ENCODE data around the gene TNFRSF4. TPM values are rescaled to one million over a fixed set of nuclear protein-coding genes. Genes with fewer than 3 reads are reported as not detected.

Gene TNFRSF4
- total and polyA plus RNA-seq, 2 of the 13 experiments (the other 11 are each of a cell fraction or from before 2014, with no cell fraction given) = not detected

DNA sequence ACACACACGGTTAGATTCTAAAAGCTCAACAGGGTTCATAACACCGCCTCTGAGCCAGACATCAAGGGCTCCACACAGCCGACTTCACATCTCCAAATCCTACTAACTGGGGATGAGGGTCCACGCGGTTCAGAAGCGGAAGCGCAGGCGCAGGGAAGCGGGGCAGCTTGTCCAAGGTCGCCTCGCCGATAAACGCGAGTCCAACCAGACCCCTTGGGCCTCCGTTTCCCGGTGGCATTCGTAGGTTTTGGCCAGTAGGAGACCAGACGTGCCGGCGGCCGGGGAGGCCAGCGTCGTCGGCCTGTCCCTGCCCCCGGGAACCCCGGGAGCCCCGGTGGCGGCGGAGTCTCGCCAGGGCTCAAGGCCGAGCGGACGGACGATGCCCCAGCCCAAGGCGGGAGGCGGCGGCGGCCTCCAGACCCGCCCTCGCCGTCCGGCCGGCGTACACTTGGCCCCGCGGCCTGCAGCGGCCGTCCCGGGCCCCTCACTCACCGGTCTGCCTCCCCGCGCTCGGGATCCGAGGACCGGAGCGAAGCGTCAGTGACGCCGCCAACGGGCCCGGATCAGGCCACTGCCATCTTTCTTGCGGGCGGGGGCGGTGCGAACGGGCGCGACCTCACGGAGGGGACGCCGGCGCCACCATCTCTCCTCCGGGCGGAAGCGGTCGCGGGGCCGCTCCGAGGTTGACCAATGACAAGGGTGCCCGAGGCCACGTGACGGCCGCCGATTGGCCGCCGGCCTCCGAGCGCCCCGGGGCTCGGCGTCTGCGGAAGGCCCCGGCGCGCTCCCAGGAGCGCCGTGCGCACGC lies 17.7 kb upstream of the TNFRSF4 start, which contains the start of gene SDF4 (continued):
- TF ChIP-seq, protein P1, sequence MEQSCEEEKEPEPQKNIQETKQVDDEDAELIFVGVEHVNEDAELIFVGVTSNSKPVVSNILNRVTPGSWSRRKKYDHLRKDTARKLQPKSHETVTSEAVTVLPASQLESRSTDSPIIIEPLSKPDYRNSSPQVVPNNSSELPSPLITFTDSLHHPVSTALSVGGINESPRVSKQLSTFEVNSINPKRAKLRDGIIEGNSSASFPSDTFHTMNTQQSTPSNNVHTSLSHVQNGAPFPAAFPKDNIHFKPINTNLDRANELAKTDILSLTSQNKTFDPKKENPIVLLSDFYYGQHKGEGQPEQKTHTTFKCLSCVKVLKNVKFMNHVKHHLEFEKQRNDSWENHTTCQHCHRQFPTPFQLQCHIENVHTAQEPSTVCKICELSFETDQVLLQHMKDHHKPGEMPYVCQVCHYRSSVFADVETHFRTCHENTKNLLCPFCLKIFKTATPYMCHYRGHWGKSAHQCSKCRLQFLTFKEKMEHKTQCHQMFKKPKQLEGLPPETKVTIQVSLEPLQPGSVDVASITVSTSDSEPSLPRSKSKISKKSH (CRISPR knock-in tag; IDR thresholded peaks at IDR 0.05; ENCODE audit: borderline replicate concordance) = 0 out of 2 replicates have a peak, but pooled peaks have one; percentile 28
- TF ChIP-seq RFX5 (IDR thresholded peaks at IDR 0.05; ENCODE audit: low read depth, low read length) (no peak), HOXA7 (CRISPR knock-in tag; IDR thresholded peaks at IDR 0.05) (no peak), ZNF773 (CRISPR knock-in tag; IDR thresholded peaks at IDR 0.05; ENCODE audit: borderline replicate concordance) (0 out of 2 replicates have a peak, but pooled peaks have one; percentile 20), TEAD3 (CRISPR knock-in tag; optimal IDR thresholded peaks at IDR 0.05; ENCODE audit: borderline replicate concordance) (peak; percentile 9), CSRNP1 (CRISPR knock-in tag; IDR thresholded peaks at IDR 0.05) (no peak; the same call in none of the 2 replicates), HCFC1 (IDR thresholded peaks at IDR 0.05; ENCODE audit: low read depth, low read length) (peak; percentile 83), ARID2 (CRISPR knock-in tag; IDR thresholded peaks at IDR 0.05; ENCODE audit: borderline replicate concordance) (no peak), FOXK1 (CRISPR knock-in tag; IDR thresholded peaks at IDR 0.05; ENCODE audit: borderline replicate concordance, low read depth) (peak; percentile 36; the same call in 1 of the 2 replicates), STAG1 (CRISPR knock-in tag; IDR thresholded peaks at IDR 0.05) (0 out of 2 replicates have a peak, but pooled peaks have one; percentile 1), MED8 (CRISPR knock-in tag; IDR thresholded peaks at IDR 0.05; ENCODE audit: insufficient replicate concordance) (peak; percentile 39), NFE2L1 (CRISPR knock-in tag; IDR thresholded peaks at IDR 0.05; ENCODE audit: borderline replicate concordance) (no peak), MNT (IDR thresholded peaks at IDR 0.05) (no peak), KAT7 (CRISPR knock-in tag; IDR thresholded peaks at IDR 0.05; ENCODE audit: borderline replicate concordance) (peak; percentile 88), IKZF1 (IDR thresholded peaks at IDR 0.05) (no peak), HHEX (CRISPR knock-in tag; IDR thresholded peaks at IDR 0.05) (no peak), PAWR (CRISPR knock-in tag; IDR thresholded peaks at IDR 0.05; ENCODE audit: borderline replicate concordance) (no peak)
- TF ChIP-seq, protein P2, sequence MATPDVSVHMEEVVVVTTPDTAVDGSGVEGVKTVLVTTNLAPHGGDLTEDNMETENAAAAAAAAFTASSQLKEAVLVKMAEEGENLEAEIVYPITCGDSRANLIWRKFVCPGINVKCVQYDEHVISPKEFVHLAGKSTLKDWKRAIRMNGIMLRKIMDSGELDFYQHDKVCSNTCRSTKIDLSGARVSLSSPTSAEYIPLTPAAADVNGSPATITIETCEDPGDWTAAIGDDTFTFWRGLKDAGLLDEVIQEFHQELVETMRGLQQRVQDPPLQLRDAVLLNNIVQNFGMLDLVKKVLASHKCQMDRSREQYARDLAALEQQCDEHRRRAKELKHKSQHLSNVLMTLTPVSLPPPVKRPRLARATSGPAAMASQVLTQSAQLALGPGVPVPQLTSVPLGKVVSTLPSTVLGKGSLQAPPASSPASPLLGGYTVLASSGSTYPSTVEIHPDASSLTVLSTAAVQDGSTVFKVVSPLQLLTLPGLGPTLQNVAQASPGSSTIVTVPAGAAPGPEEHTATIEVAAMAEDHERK (CRISPR knock-in tag; IDR thresholded peaks at IDR 0.05; ENCODE audit: low read depth) = peak; percentile 76
- TF ChIP-seq, protein P3, sequence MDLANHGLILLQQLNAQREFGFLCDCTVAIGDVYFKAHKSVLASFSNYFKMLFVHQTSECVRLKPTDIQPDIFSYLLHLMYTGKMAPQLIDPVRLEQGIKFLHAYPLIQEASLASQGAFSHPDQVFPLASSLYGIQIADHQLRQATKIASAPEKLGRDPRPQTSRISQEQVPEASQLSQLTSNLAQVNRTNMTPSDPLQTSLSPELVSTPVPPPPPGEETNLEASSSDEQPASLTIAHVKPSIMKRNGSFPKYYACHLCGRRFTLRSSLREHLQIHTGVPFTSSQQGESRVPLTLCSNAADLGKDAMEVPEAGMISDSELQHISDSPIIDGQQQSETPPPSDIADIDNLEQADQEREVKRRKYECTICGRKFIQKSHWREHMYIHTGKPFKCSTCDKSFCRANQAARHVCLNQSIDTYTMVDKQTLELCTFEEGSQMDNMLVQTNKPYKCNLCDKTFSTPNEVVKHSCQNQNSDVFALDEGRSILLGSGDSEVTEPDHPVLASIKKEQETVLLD (CRISPR knock-in tag; IDR thresholded peaks at IDR 0.05; ENCODE audit: low read depth) = peak; percentile 66; the same call in 1 of the 2 replicates
- TF ChIP-seq, protein P4, sequence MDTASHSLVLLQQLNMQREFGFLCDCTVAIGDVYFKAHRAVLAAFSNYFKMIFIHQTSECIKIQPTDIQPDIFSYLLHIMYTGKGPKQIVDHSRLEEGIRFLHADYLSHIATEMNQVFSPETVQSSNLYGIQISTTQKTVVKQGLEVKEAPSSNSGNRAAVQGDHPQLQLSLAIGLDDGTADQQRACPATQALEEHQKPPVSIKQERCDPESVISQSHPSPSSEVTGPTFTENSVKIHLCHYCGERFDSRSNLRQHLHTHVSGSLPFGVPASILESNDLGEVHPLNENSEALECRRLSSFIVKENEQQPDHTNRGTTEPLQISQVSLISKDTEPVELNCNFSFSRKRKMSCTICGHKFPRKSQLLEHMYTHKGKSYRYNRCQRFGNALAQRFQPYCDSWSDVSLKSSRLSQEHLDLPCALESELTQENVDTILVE (CRISPR knock-in tag; IDR thresholded peaks at IDR 0.05) = peak; percentile 84; the same call in 1 of the 2 replicates
